Mesothelial cell of epicardium (in vitro differentiated cells): ENCODE results near the gene TPST1. TPM values are rescaled to one million over a fixed set of nuclear protein-coding genes. Genes with fewer than 3 reads are reported as not detected.

Experiments
- DNase-seq, 2 experiments: peaks; one replicate each; pipeline ENCODE4 v3.0.0; 2021; ENCODE audit warnings: low spot score in 2 of 2; ENCODE audit not compliant: unreplicated experiment in 2 of 2
- H3K27ac Mint-ChIP-seq: 2 replicates; pipeline ENCODE4 v1.8.0; 2021; ENCODE audit warnings: mixed read lengths
- H3K27me3 Mint-ChIP-seq: 2 replicates; pipeline ENCODE4 v1.8.0; 2021; ENCODE audit warnings: low read depth, mixed read lengths
- H3K36me3 Mint-ChIP-seq: 2 replicates; pipeline ENCODE4 v1.8.0; 2021; ENCODE audit warnings: mixed read lengths
- H3K4me1 Mint-ChIP-seq: 2 replicates; pipeline ENCODE4 v1.8.0; 2021; ENCODE audit warnings: mixed read lengths
- H3K4me3 Mint-ChIP-seq: 2 replicates; pipeline ENCODE4 v1.8.0; 2021; ENCODE audit warnings: mild to moderate bottlenecking, moderate library complexity, mixed read lengths
- H3K9me3 Mint-ChIP-seq: 2 replicates; pipeline ENCODE4 v1.8.0; 2021; ENCODE audit warnings: mixed read lengths
- total RNA-seq: library from RNA; stranded (reverse); gene quantifications from 3 replicates; pipeline ENCODE4 v1.2.1, GENCODE V29; 2021
- TF ChIP-seq, protein P1 (sequence below): fragments of 200-600 bp; sonication (generic); IDR thresholded peaks from one replicate; pipeline ENCODE4 v1.5.0; 2021; ENCODE audit warnings: antibody characterized with exemption; ENCODE audit not compliant: unreplicated experiment

The TPST1 gene
- total RNA-seq, 1 donor from 2014 or later: 37.7 TPM

DNA sequence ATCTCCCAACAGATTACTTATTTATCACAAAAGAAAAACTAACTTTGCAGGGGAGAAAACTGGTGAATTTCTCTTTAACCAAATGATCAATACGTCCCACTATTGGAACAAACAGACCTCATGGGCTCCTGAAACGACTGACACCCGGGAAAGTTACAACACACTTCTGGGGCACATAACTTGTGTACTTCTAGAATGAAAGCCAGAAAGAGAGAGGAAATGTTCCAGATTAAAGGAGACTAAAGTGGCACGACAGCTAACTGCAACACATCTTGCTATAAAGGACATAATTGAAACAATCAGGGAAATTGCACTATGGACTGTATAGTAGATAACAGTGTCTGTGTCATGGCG is 14.7 kb upstream of the TPST1 start:
- H3K27ac Mint-ChIP-seq: no peak overlapping the region
- peaks cover 3% of the 10 kb centered on the region for H3K9me3 Mint-ChIP-seq
- H3K4me1 Mint-ChIP-seq: no peaks in the 10 kb centered on the region
- peaks cover 4% of the 10 kb centered on the region for H3K27me3 Mint-ChIP-seq
- no peak overlapping the region for H3K4me3 Mint-ChIP-seq
- TF ChIP-seq, protein P1, sequence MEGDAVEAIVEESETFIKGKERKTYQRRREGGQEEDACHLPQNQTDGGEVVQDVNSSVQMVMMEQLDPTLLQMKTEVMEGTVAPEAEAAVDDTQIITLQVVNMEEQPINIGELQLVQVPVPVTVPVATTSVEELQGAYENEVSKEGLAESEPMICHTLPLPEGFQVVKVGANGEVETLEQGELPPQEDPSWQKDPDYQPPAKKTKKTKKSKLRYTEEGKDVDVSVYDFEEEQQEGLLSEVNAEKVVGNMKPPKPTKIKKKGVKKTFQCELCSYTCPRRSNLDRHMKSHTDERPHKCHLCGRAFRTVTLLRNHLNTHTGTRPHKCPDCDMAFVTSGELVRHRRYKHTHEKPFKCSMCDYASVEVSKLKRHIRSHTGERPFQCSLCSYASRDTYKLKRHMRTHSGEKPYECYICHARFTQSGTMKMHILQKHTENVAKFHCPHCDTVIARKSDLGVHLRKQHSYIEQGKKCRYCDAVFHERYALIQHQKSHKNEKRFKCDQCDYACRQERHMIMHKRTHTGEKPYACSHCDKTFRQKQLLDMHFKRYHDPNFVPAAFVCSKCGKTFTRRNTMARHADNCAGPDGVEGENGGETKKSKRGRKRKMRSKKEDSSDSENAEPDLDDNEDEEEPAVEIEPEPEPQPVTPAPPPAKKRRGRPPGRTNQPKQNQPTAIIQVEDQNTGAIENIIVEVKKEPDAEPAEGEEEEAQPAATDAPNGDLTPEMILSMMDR: no peak
- DNase-seq: no peak
- peaks cover 3% of the 10 kb centered on the region for H3K36me3 Mint-ChIP-seq

DNA sequence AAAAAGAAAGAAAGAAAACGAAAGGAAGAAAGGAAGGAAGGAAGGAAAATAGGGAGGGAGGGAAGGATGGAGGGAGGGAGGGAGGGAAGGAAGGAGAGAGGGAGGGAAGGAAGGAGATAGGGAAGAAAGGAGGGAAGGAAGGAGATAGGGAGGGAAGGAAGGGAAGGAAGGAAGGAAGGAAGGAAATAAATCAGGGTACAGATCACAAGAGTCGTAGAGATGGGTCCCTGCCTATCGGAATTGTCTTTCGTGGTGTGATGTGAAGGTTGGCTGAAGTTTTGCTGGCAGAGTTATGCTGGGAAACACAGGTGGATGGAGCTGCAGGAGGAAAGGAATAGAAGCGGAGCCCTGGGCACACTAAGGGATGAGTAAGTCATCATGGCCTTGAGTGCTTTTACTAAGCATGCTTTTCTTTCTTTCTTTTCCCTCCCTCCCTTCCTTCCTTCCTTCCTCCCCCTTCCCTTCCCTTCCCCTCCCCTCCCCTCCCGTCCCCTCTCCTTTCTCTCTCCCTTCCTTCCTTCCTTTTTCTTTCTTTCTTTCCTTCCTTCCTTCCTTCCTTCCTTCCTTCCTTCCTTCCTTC is 11.9 kb upstream of the TPST1 start:
- H3K4me1 Mint-ChIP-seq: no peaks in the 10 kb centered on the region
- no peak overlapping the region for H3K4me3 Mint-ChIP-seq
- H3K27me3 Mint-ChIP-seq: peaks cover 4% of the 10 kb centered on the region

GRCh38 chr7:66198469-66198868 is 6.7 kb upstream of the TPST1 start:
- TF ChIP-seq, protein P1: no peak
- no peaks in the 10 kb centered on the region for H3K27me3 Mint-ChIP-seq
- H3K9me3 Mint-ChIP-seq: no peaks in the 10 kb centered on the region
- H3K4me1 Mint-ChIP-seq: no peaks in the 10 kb centered on the region
- H3K4me3 Mint-ChIP-seq: no peak overlapping the region
- H3K27ac Mint-ChIP-seq: no peak overlapping the region
- H3K36me3 Mint-ChIP-seq: no peaks in the 10 kb centered on the region
- DNase-seq: no peak

More for the DNA sequence above, 11.9 kb upstream of the TPST1 start:
- Mint-ChIP-seq H3K9me3 (no peaks in the 10 kb centered on the region), H3K27ac (no peak overlapping the region), H3K36me3 (no peaks in the 10 kb centered on the region)
- TF ChIP-seq, protein P1: no peak
- no peak for DNase-seq

DNA sequence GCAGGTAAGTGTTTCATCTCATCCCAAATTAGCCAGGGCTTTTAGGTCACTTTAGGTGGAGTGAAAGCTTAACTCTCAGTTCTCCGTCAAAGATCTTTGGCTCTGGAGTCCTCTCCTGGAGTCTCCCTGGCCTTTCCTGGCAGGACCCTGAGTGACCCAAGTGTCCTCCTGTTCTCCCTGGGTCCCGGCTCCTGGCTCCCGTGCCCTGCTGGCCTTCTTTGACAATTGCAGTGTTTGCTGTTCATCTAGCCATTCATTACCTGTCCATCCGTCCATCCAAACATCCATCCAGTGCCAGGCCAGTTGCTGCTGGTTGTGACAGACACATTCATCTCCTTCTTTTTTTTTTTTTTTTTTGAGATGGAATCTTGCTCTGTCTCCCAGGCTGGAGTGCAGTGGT is 6.2 kb upstream of the TPST1 start:
- Mint-ChIP-seq H3K4me3 (no peak overlapping the region), H3K27ac (no peak overlapping the region), H3K9me3 (no peaks in the 10 kb centered on the region), H3K27me3 (no peaks in the 10 kb centered on the region), H3K4me1 (no peaks in the 10 kb centered on the region), H3K36me3 (no peaks in the 10 kb centered on the region)
- no peak for DNase-seq
- TF ChIP-seq, protein P1: no peak

GRCh38 chr7:66202441-66202840 is 2.7 kb upstream of the TPST1 start:
- no peak for DNase-seq
- no peaks in the 10 kb centered on the region for H3K9me3 Mint-ChIP-seq
- H3K27ac Mint-ChIP-seq: no peak overlapping the region
- H3K36me3 Mint-ChIP-seq: no peaks in the 10 kb centered on the region
- TF ChIP-seq, protein P1: no peak
- H3K4me1 Mint-ChIP-seq: peaks cover 19% of the 10 kb centered on the region
- H3K27me3 Mint-ChIP-seq: no peaks in the 10 kb centered on the region
- no peak overlapping the region for H3K4me3 Mint-ChIP-seq

GRCh38 chr7:66205741-66206090 is 582 bp downstream of the TPST1 start:
- TF ChIP-seq, protein P1: no peak
- no peak for DNase-seq
- H3K9me3 Mint-ChIP-seq: no peaks in the 10 kb centered on the region

More at GRCh38 chr7:66205741-66206090, 582 bp downstream of the TPST1 start:
- peaks cover 26% of the 10 kb centered on the region for H3K4me1 Mint-ChIP-seq
- no peaks in the 10 kb centered on the region for H3K36me3 Mint-ChIP-seq
- no peaks in the 10 kb centered on the region for H3K27me3 Mint-ChIP-seq
- peak overlapping the region; percentile 95 for H3K27ac Mint-ChIP-seq
- peak overlapping the region; percentile 88 for H3K4me3 Mint-ChIP-seq
